ENCODE measurements around the gene VAMP2.

VAMP2 gene

DNA sequence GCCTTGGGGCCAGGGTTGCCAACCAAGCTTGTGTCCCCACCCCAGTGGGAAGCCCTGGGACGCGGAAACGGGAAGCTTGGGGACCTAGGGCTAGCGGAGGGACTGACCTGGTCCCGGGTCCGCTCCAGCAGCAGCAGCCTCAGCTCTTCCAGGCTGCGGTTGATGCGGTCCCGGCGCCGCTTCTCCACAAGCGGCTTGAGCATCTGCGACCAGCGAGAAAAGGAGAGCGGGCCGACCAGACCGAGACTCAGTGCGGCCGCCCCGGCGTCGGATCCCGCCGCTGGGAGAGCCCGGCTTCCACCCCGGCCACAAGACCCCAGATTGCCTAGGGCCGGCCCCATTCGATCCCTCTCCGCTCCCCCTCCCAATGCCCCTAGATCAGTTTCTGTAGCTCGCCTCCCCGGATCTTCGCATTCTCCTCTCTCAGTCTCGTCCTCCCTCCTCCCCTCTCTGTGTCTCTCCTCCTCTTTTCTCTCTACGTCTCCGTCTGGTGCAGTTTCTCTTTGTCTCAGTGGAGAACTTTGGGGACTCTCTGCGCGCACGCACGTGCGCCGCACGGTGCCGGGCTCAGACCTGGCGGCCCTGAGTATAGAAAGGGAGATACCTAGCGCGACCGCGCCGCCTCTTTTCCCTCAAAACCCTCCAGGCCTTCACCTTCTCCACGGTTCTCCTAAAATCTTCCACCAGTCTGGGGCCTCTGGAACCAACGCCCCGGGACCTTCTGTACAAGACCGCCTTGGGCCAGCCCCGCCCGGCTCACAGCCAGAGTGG is 39.6 kb downstream of the VAMP2 start:
- DNase-seq (ENCODE audit: low read depth) = no peak

DNA sequence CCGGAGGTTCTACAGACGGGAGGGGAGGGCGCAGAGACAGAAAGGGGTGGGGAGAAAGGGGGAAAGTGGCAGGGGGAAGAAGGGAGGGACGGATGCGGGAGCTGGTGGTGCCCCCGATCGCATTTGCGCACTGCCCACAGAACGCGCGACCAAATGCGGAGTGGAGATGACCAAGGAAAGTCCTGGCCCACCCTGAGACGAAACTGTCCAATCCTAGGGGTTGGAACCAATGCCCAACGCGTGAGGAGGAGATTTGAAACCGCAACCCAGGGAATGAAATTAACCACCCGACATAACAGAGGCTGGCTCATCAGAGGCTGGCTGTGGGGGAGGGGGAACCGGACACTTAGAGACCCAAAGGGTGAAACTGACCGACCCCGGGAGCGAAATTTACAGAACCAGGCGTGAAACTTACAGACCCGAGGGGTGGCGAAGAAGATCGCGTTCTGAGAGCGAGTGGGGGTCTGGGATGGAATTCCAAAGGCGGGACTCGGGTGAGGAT is 40.3 kb downstream of the VAMP2 start:
- DNase-seq (ENCODE audit: low read depth) = no peak

DNA sequence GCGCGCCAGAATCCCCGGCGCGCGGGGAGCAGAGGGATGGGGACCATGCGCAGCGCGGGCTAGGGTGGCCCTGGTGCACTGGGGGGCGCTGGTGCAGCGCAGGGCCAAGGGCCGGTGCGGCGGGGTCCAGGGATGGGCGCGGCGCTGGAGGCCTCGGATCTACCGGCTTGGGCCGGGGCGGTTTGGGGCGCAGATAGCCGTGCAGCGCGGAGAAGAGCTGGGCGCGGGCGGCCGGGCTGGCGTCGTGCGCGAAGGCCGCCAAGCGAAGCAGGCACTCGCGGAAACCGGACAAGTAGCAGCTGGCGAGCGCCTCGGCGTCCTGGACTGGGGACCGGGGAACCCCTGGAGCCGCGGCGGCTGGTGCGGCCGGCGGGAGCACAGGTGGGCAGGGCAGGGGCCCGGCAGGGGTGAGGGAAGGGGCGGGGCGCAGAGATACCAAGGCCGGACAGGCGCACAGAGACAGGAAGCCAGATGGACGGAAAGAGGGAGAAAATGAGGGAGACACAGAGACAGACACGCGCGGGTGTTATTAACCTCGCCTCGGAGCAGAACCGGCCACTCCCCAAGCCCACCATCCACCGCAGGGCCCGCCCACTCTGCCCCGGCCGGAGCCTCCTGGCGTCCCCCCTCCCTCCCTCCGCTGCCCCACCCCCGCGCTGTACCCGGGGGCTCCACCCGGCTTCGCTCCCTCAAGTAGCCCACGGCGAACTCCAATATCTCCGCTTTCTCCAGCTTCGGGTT is 40.9 kb downstream of the VAMP2 start:
- DNase-seq (ENCODE audit: low read depth) = no peak

DNA sequence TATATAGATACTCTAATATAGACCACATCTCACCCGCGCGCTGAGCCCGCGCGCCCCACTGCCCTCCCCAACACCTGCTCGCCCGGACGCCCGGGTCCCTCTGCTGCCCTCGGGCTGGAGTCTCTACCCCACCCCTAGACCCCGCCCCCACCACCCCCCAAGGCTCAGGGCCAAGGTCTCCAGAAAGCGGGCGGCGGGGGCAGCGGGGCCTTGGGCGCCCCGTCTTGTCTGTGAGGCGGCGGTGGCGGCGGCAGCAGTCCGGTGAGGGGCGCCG is 41.4 kb downstream of the VAMP2 start:
- DNase-seq (ENCODE audit: low read depth) = no peak

DNA sequence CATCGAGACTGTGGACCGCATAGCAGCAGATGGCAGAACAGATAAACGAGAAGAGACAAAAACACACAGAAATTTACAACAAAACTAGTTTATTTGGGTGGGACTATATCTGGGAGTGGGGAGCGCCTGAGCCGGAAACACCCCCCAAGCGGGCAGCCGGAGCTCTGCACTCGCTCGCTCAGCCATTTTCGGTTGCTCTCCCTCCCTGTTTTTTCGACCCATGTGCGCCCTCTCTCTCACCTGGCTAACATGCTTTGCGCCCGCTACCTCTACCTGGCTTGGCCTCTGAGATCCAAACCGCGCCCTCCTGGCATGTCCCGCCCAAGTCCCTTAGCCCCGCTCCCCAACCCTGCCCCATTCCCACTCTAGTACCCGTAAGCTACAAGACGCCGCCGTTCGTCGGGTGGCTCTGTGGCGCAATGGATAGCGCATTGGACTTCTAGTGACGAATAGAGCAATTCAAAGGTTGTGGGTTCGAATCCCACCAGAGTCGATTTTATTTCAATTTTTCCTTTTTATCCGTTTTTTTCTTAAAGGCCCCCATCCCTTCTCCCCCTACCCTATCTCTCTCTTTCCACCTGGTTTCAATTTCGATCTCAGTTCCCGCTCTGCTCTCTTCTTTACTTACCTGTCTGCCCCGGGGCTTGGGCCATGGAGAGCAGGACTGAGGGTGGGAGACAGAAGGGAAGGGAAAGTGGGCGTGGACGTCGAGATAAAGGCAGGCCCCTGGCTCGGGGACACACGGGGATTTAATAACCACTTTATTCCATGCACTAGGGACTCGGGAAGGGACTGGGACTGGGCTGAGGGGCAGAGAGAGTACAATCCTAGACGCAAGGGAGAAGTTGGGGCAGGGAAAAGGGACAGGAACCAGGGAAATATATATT is 42.0 kb downstream of the VAMP2 start:
- DNase-seq (ENCODE audit: low read depth) = no peak

DNA sequence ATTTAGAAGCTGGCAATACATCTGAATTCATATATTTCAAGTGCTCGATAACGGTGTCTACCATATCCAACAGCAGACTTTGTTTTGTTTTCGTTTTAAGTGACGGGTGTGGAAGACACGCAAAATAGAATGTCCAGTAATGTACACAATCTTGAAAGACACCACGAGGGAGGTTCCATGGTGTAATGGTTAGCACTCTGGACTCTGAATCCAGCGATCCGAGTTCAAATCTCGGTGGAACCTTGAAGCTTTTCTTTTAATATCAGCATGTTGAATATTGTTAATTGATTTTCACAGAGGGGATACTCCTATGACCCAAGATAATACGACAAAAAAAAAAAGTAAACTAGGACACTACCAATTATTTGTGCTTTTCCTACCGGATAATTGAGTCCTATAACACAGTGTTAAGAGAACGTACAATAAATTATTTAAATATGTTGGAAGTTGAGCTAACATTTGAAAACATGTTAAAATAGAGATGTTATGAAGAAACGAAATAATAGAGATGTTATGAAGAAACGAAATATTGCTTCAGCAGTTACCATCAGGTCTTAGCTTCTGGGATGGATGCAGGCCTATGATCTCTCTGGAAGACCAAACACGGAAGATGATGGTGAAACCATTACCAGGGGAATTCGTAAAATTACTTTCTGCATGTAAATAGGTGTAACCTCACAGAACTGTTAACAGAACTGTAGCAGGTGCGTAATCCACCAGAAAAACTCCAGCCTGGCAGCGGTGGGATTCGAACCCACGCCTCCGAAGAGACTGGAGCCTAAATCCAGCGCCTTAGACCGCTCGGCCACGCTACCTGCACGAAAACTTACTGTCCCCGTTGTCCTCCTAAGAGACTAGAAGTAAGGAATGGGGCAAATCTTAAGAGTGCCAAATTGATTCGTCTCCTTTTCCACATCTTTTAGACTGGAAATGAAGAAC is 42.9 kb downstream of the VAMP2 start:
- DNase-seq (ENCODE audit: low read depth) = peak; percentile 83

DNA sequence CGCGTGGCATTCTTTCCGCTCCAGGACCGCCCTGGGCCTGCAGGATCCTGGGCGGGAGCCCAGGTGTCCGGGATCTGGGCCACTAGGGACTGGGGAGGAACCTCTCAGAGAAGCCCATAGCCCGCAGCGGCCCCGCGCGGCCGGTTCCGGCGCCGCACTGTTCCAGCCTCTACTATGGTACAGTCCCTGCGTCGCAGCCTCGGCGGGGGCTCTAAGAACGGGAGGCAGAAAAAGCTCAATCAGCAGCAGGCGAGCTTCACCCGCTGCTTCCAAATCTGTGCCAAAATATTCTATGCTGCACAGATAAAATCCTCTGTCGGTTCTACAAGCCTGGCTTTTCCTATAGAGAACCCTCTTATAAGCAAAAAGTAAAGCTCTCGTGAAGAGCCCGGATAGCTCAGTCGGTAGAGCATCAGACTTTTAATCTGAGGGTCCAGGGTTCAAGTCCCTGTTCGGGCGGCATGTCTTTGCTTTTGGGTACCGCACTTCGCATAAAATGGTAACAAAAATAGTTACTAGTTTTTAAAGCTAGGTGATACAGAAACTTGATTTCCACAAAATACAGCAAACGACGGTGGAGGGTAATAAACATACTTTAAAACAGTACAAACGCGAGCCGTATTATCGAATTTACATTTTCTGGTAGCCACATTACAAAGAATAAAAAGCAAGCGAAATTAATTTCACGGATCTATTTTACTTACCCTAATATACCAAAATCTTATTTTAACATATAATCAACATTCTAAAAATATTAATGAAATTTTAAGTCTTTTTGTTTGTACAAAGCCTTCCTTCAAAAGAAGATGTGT is 43.8 kb downstream of the VAMP2 start:
- peak; percentile 71 for DNase-seq (ENCODE audit: low read depth)

DNA sequence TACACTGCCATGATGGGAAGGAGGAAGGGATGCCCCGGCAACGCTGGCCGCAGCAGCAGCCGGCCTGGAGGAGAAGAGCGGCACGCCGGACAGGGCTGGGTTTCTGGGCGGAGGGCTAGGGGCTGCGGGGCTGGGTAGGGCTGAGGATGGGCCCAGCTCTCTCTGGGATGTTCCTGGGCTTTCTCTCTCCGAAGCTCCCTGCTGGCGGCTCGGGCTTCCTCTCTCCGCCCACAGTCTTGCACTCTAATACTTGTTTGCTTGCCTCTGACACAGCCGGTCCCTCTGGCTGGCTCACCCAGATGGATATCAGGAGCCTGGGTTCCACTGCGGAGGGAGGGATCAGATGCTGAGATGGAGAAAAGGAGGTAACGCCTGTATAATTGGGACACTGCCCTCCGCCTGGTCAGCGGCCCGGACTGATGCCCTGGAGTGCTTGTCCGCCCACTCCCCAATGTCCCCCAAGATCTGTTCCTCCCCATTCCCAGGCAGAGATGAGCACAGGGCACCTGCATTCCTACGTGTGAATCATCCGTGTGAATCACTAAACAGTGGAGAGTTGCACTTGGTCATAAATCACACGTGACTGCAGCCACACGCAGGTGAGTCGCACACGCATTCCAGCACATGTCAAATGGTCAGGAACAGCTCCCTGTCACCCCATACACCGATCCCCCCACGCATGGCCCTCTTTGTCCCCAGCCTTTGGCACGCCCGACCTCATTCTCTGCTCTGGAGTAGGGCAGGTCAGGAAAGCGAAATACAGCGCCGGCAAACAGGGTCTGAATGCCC is 44.6 kb downstream of the VAMP2 start, which contains the start of gene ALOXE3:
TSS of gene ALOXE3 (minus strand) at position 535 of the 789 bp plus-strand sequence. CDS start at position 11, 524 bp downstream.
- DNase-seq (ENCODE audit: low read depth) = no peak

DNA sequence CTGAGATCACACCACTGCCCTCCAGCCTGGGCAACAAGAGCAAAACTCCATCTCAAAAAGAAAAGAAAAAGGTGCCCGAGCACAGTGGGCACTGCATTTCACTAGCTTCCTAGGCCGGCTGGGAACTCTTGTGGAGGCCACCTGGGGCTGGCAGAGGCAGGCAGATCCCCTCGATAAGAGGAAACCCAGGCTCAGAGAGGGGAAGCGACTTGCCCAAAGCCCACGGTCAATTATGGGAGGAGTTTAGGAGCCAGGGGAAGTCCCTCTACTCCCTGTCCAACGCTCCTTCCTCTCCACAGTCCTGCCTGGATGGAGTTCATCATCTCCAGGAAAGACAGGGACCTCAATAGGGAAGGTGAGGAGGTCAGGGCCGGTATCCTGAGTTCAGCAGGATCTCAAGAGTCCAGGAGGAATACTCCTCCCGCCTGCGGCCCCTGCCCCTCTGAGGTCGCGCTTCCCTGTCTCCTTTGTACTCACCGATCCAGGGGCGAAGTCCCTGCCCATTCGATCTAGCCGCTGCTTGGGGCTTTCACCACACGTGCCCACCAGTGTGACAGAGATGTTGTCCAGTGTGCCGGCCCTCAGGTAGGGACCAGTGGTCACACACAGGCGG is 45.3 kb downstream of the VAMP2 start:
- no peak for DNase-seq (ENCODE audit: low read depth)

DNA sequence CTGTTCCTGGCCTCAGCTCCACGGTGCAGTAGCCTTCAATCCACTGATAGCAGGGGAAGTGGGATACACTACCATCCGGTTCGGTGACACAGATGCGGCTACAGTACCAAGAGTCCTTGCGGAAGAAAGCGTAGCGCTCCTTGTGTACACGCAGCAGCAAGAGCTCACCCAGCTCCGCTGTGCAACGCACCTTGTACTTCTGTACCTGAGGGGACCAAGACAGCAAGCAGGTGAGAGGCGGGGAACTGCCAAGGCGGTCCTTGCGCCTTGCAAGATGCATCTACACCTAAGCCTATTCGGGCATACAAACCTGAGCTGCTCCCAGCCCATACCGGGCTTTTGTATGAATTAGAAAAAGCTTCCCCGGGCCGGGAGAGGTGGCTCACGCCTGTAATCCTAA is 46.0 kb downstream of the VAMP2 start:
- DNase-seq (ENCODE audit: low read depth) = no peak

DNA sequence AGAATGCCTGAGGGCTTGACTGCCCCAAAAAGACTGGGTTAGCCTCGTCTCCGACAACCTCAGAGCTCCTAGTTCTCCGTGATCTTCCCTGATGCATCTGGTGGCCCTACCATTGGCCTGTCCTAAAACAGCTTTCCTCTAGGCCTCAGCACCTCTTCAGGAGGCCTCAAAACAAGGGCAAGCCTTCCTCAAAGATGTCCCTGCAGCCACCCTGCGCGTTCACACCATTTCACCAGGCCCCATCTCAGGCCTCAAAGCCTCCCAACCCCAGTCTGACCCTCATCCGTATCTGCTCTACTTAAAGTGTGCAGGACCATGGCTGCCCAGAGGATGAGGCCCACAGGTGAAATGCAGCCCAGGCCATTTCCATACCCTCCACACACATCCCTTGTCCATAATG is 51.8 kb downstream of the VAMP2 start:
- no peak for DNase-seq (ENCODE audit: low read depth)

DNA sequence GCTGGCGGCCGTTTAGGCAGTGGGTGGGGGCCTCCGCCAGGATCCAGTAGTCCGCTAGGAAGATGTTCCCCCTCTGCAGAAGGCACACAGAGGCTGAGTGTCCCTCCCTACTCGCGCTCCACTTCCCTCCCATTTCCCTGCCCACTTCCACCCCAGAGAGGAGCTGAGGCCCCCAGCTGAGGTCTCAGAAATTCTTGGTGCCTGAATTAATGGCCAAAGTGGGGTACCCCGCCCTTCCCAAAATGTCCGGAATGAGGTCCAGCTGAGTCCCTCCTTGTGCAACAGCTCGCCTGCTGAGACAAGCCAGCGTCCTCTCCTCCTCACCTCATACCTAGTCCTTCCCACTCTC is 52.3 kb downstream of the VAMP2 start:
- no peak for DNase-seq (ENCODE audit: low read depth)

DNA sequence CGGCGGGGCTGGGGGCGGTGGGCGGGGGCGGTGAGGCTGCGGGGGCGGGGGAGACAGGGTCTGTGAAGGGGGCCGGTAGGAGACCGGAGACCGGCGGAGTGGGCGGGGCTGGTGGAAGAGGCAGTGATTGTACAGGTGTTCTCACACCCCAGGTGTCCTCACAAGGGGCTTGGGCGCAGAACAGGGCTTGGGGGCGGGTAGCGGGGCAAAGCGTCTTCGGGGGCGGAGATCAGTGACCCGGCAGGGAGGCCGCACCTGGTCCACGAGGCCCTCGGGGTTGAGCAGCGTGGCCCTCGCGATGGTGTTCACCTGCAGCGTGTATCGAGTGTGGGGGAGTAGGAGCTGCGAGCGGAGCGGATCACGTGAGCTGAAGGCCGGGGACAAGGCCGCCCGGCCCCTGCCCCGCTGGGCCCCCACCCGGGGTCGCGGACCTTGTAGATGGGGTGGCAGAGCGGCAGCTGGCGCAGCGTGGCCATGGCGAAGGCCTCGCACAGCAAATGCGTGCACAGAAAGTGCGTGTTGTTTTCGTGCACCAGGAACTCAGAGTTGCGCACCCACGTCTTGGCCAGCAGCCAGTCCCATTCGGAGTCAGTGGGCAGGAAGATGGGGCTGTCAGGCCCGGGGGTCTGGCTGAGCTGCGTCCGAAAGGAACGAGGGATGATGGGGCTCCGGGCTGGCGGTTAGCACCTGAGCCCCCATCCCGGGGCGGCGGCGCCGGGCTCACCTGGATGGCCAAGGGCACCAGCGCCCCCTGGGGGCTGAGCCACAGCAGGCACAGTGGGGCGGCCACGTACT is 52.9 kb downstream of the VAMP2 start:
- DNase-seq (ENCODE audit: low read depth) = peak; percentile 51

All from stimulated activated CD8-positive, alpha-beta memory T cell treated with anti-CD3 and anti-CD28 coated beads, Interleukin-7, amount 100 ng/mL, for 24 hours (primary cell).